ENCODE data around the gene LRRC49. TPM values are rescaled to one million over a fixed set of nuclear protein-coding genes. Genes with fewer than 3 reads are reported as not detected.
"Not testable (repeated sequence)": the region's sequence is repeated elsewhere in the genome, so short reads cannot be mapped to it uniquely, and the experiment has no call there.

LRRC49 gene
- total RNA-seq, 4 donors from 2014 or later: 2.7 to 6.0 (median 4.4) TPM; not detected in 1

- Histone ChIP-seq H3K9me3 (no peaks in the 10 kb centered on the region), H3K27ac (peak overlapping the region in 2 of 4 donors; percentile 27 to 37), H3K4me1 (peaks cover 0 to 18% (median 0%) of the 10 kb centered on the region in 4 donors), H3K36me3 (no peaks in the 10 kb centered on the region), H3K4me3 (no peak overlapping the region), H3K27me3 (no peaks in the 10 kb centered on the region)
- TF ChIP-seq, protein P1, sequence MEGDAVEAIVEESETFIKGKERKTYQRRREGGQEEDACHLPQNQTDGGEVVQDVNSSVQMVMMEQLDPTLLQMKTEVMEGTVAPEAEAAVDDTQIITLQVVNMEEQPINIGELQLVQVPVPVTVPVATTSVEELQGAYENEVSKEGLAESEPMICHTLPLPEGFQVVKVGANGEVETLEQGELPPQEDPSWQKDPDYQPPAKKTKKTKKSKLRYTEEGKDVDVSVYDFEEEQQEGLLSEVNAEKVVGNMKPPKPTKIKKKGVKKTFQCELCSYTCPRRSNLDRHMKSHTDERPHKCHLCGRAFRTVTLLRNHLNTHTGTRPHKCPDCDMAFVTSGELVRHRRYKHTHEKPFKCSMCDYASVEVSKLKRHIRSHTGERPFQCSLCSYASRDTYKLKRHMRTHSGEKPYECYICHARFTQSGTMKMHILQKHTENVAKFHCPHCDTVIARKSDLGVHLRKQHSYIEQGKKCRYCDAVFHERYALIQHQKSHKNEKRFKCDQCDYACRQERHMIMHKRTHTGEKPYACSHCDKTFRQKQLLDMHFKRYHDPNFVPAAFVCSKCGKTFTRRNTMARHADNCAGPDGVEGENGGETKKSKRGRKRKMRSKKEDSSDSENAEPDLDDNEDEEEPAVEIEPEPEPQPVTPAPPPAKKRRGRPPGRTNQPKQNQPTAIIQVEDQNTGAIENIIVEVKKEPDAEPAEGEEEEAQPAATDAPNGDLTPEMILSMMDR (IDR thresholded peaks at IDR 0.05): no peak
- DNase-seq: no peak
Observed at GRCh38 chr15:70866982-70867641, 25.5 kb upstream of the LRRC49 start.

DNA sequence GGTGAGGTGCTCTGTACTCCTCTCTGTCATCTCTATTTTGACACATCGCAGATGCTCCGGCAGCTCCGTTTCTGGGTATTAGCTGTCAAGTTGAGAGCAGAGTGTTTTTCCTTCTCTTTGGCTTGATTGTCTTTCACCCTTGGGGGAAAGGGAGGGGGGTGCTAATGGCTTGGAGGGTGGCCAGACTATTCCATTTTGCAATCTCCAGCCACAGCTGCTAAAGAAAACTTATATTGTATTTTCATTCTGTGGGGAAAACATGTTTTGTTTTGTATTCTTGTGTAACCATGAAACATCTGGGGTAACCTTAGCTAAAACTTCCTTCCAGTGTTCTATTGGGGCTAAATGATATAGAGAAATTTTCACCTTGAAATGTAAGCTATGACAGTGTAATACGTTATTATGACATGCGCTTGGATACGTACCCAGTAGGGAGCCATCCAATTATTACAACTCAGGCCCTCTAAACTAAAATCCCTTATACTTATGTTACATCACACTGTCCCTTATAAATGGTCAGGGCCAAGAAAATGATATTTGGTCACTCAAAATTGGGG lies 24.6 kb upstream of the LRRC49 start:
- no peak for DNase-seq
- no peak overlapping the region for H3K4me3 ChIP-seq
- no peak for TF ChIP-seq POLR2A (IDR thresholded peaks at IDR 0.05)
- TF ChIP-seq, protein P1 (IDR thresholded peaks at IDR 0.05): no peak
- H3K4me1 ChIP-seq: peaks cover 0 to 18% (median 0%) of the 10 kb centered on the region in 4 donors
- no peaks in the 10 kb centered on the region for H3K27me3 ChIP-seq
- H3K27ac ChIP-seq: peak overlapping the region in 2 of 4 donors; percentile 27 to 50
- no peaks in the 10 kb centered on the region for H3K36me3 ChIP-seq
- no peaks in the 10 kb centered on the region for H3K9me3 ChIP-seq

- H3K4me1 ChIP-seq: peaks cover 0 to 18% (median 0%) of the 10 kb centered on the region in 4 donors
- no peak overlapping the region for H3K27ac ChIP-seq
- no peaks in the 10 kb centered on the region for H3K9me3 ChIP-seq
- no peaks in the 10 kb centered on the region for H3K27me3 ChIP-seq
- no peak overlapping the region for H3K4me3 ChIP-seq
- no peak for DNase-seq
- TF ChIP-seq, protein P1 (IDR thresholded peaks at IDR 0.05): no peak
- no peak for TF ChIP-seq POLR2A (IDR thresholded peaks at IDR 0.05)
- no peaks in the 10 kb centered on the region for H3K36me3 ChIP-seq
Observed at GRCh38 chr15:70869346-70869745, 23.3 kb upstream of the LRRC49 start.

GRCh38 chr15:70870051-70870450 lies 22.6 kb upstream of the LRRC49 start:
- Histone ChIP-seq H3K4me3 (no peak overlapping the region), H3K36me3 (no peaks in the 10 kb centered on the region), H3K4me1 (peaks cover 0 to 18% (median 0%) of the 10 kb centered on the region in 4 donors), H3K9me3 (no peaks in the 10 kb centered on the region), H3K27ac (no peak overlapping the region), H3K27me3 (no peaks in the 10 kb centered on the region)
- TF ChIP-seq, protein P1 (IDR thresholded peaks at IDR 0.05): no peak
- no peak for TF ChIP-seq POLR2A (IDR thresholded peaks at IDR 0.05)
- DNase-seq: no peak

DNA sequence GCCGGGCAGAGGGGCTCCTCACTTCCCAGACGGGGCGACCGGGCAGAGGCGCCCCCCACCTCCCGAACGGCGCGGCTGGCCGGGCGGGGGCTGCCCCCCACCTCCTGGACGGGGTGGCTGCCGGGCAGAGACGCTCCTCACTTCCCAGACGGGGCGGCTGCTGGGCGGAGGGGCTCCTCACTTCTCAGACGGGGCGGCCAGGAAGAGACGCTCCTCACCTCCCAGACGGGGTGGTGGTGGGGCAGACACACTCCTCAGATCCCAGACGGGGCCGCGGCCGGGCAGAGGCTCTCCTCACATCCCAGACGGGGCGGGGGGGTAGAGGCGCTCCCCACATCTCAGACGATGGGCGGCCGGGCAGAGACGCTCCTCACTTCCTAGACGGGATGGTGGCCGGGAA lies 21.1 kb upstream of the LRRC49 start:
- H3K27me3 ChIP-seq, H3K4me3 ChIP-seq, H3K36me3 ChIP-seq, H3K9me3 ChIP-seq, H3K27ac ChIP-seq, DNase-seq: not testable (repeated sequence)
- H3K4me1 ChIP-seq: peaks cover 0 to 18% (median 0%) of the 10 kb centered on the region in 4 donors

GRCh38 chr15:70873232-70874054 lies 19.2 kb upstream of the LRRC49 start:
- Histone ChIP-seq H3K9me3 (no peaks in the 10 kb centered on the region), H3K36me3 (no peaks in the 10 kb centered on the region), H3K27me3 (no peaks in the 10 kb centered on the region), H3K27ac (no peak overlapping the region), H3K4me3 (no peak overlapping the region), H3K4me1 (peaks cover 0 to 13% (median 0%) of the 10 kb centered on the region in 4 donors)
- no peak for DNase-seq
- TF ChIP-seq, protein P1 (IDR thresholded peaks at IDR 0.05): no peak
- no peak for TF ChIP-seq POLR2A (IDR thresholded peaks at IDR 0.05)

Data from Peyer's patch (tissue), 4 donors.